K562 (cell line): ENCODE data around the gene ZNF107. TPM values are rescaled to one million over a fixed set of nuclear protein-coding genes. Genes with fewer than 3 reads are reported as not detected.
A peak's percentile ranks its signal among the peaks of the same experiment; 100 is the strongest.

Source experiments
- ATAC-seq: fragments of 200-7000 bp; cut with Tn5 transposase; 3 replicates; pipeline ENCODE4 v1.9.1; 2020; ENCODE audit warnings: moderate library complexity
- BruUV-seq: library from RNA; stranded (reverse); fragments of 400-500 nt; replicated peaks from 2 replicates; lab custom pipeline; 2021; lab: Mats Ljungman, UMichigan
- CTCF ChIA-PET: fragments of 300-600 bp; formaldehyde crosslinking; extraction: SDS; loops from one replicate; lab custom pipeline; 2021; ENCODE audit warnings: low intra/inter-chr PET ratio; lab: Yijun Ruan, JAX
- POLR2A ChIA-PET: fragments of 300-600, 350-650 bp; sonication (Branson Sonifier 250); formaldehyde crosslinking; extraction: SDS; loops from one replicate; lab custom pipeline; 2021; ENCODE audit warnings: antibody characterized with exemption, inconsistent platforms; lab: Yijun Ruan, JAX
- DNase-seq, 4 experiments: peaks; one replicate each; pipeline versions ENCODE4 v3.0.0 to v3.0.0-alpha.2; 2011 to 2018; ENCODE audit warnings: low spot score in 3 of 4, mixed read lengths in 3 of 4; ENCODE audit errors: extremely low read depth in 1 of 4
- FAIRE-seq: peaks from 2 replicates; lab custom pipeline; 2011; peaks lifted over from hg19 to GRCh38; lab: Jason Lieb, UNC
- H2AFZ ChIP-seq: 2 replicates; pipeline ENCODE4 v1.6.0; 2011; ENCODE audit warnings: low read depth, low read length, control low read depth, inconsistent platforms
- H3K27ac ChIP-seq: fragments of 200-600 bp; 3 replicates; pipeline ENCODE4 v1.8.0; 2011; ENCODE audit warnings: low read depth, mild to moderate bottlenecking, control low read depth, inconsistent platforms, low read length, moderate library complexity, mixed read lengths; ENCODE audit errors: extremely low read depth
- H3K27me3 ChIP-seq, 2 experiments: fragments of 300-600 bp in 1 of 2; 2 replicates in 1 of 2; 3 replicates in 1 of 2; pipeline versions ENCODE4 v1.6.0 to v1.8.0; 2011; ENCODE audit warnings: inconsistent platforms in 2 of 2, low read length in 2 of 2, mild to moderate bottlenecking in 1 of 2, mixed read lengths in 1 of 2, moderate library complexity in 1 of 2; ENCODE audit not compliant: control insufficient read depth in 2 of 2, insufficient read depth in 2 of 2
- H3K36me3 ChIP-seq: fragments of 300-600 bp; 3 replicates; pipeline ENCODE4 v1.8.0; 2011; ENCODE audit warnings: mild to moderate bottlenecking, low read length, inconsistent platforms; ENCODE audit not compliant: control insufficient read depth, insufficient read depth
- H3K4me1 ChIP-seq, 2 experiments: fragments of 200-600 bp in 1 of 2; replicated peaks in 1 of 2; 2 replicates in 1 of 2; 3 replicates in 1 of 2; pipeline versions ENCODE4 v1.5.1 to v1.8.0; 2011; ENCODE audit warnings: inconsistent platforms in 2 of 2, low read length in 2 of 2, mild to moderate bottlenecking in 1 of 2, mixed read lengths in 1 of 2, moderate library complexity in 1 of 2; ENCODE audit not compliant: control insufficient read depth in 2 of 2, insufficient read depth in 2 of 2
- H3K4me2 ChIP-seq: 2 replicates; pipeline ENCODE4 v1.6.1; 2011; ENCODE audit warnings: low read length, control low read depth, inconsistent platforms, mixed read lengths; ENCODE audit not compliant: insufficient read depth
- H3K4me3 ChIP-seq: fragments of 200-600 bp; sonication (generic), shearing (Covaris generic); 2 replicates; pipeline ENCODE4 v1.5.1; 2016; ENCODE audit warnings: control low read depth, inconsistent platforms
- H3K79me2 ChIP-seq: fragments of 200-600 bp; 3 replicates; pipeline ENCODE4 v1.8.0; 2011; ENCODE audit warnings: low read length, inconsistent platforms; ENCODE audit not compliant: control insufficient read depth, insufficient read depth
- H3K9ac ChIP-seq, 2 experiments: 2 replicates each; pipeline versions ENCODE4 v1.6.0 to v1.6.1; 2011; ENCODE audit warnings: low read depth in 2 of 2, low read length in 2 of 2, control low read depth in 1 of 2, inconsistent platforms in 1 of 2, mild to moderate bottlenecking in 1 of 2, mixed read lengths in 1 of 2; ENCODE audit not compliant: insufficient read depth in 1 of 2
- H3K9me1 ChIP-seq: one replicate; pipeline ENCODE4 v1.6.0; 2011; ENCODE audit warnings: inconsistent platforms, mild to moderate bottlenecking, low read length, moderate library complexity; ENCODE audit not compliant: control insufficient read depth, insufficient read depth
- H3K9me3 ChIP-seq: replicated peaks from 2 replicates; pipeline ENCODE4 v1.5.1; 2011; ENCODE audit warnings: low read depth, low read length, inconsistent platforms; ENCODE audit not compliant: control insufficient read depth, insufficient read depth
- H4K20me1 ChIP-seq: replicated peaks from 2 replicates; pipeline ENCODE4 v1.6.1; 2011; ENCODE audit warnings: low read length, inconsistent platforms, mixed read lengths; ENCODE audit not compliant: control insufficient read depth, insufficient read depth
- CAMTA2 ChIP-seq: fragments of 250-450 bp; sonication (Bioruptor Pico); conservative IDR thresholded peaks from 2 replicates; pipeline ENCODE4 v1.5.1; 2022
- CLOCK ChIP-seq: fragments of 250-450 bp; sonication (Bioruptor Pico); IDR thresholded peaks from 2 replicates; pipeline ENCODE4 v1.4.0; 2020; ENCODE audit warnings: mild to moderate bottlenecking, moderate library complexity, borderline replicate concordance
- CTCF ChIP-seq, 3 experiments: IDR thresholded peaks in 2 of 3; conservative IDR thresholded peaks in 1 of 3; 2 replicates each; pipeline ENCODE4 v1.5.1; 2011 to 2012; ENCODE audit warnings: low read length in 3 of 3, mild to moderate bottlenecking in 3 of 3, control low read depth in 2 of 3, improper control_type of control experiment in 1 of 3, inconsistent platforms in 1 of 3, low read depth in 1 of 3, mixed read lengths in 1 of 3, moderate library complexity in 1 of 3; ENCODE audit not compliant: insufficient read depth in 2 of 3
- PCBP2 ChIP-seq: fragments of 200-400 bp; formaldehyde crosslinking; IDR thresholded peaks from 2 replicates; pipeline ENCODE4 v1.6.1; 2018; ENCODE audit warnings: low read length, low read depth, mild to moderate bottlenecking, moderate library complexity; ENCODE audit not compliant: poor library complexity, severe bottlenecking
- POU5F1 ChIP-seq: fragments of 150-350 bp; IDR thresholded peaks from 2 replicates; pipeline ENCODE4 v1.6.1; 2014; ENCODE audit warnings: borderline replicate concordance, low read length, low read depth, mild to moderate bottlenecking; ENCODE audit not compliant: partially characterized antibody
- PTTG1 ChIP-seq: fragments of 450-650 bp; IDR thresholded peaks from 2 replicates; pipeline ENCODE4 v1.6.1; 2016; ENCODE audit warnings: low read depth, mild to moderate bottlenecking, missing genetic modification characterization, missing compliant biosample characterization
- RAD21 ChIP-seq, 2 experiments: fragments of 250-450 bp in 1 of 2; fragments of 450-650 bp in 1 of 2; sonication (Bioruptor Pico) in 1 of 2; formaldehyde crosslinking in 1 of 2; IDR thresholded peaks in 1 of 2; conservative IDR thresholded peaks in 1 of 2; 2 replicates each; pipeline versions ENCODE4 v1.4.0 to v1.8.0; 2020 to 2022; ENCODE audit warnings: mild to moderate bottlenecking in 2 of 2, moderate library complexity in 1 of 2
- RREB1 ChIP-seq: fragments of 250-450 bp; sonication (Bioruptor Pico); IDR thresholded peaks from 2 replicates; pipeline ENCODE4 v1.4.0; 2020
- SNIP1 ChIP-seq: fragments of 450-650 bp; IDR thresholded peaks from 2 replicates; pipeline ENCODE4 v1.7.1; 2017; ENCODE audit warnings: low read depth, mild to moderate bottlenecking
- ZKSCAN3 ChIP-seq: fragments of 250-450 bp; sonication (Bioruptor Pico); IDR thresholded peaks from 2 replicates; pipeline ENCODE4 v1.4.0; 2020
- WGBS: fragments of 100-300 bp; shearing (Covaris generic); methylation state at CpG from one replicate; pipeline ENCODE4 v1.1.6; 2016; ENCODE audit warnings: low coverage, mixed read lengths; ENCODE audit not compliant: insufficient coverage; ENCODE audit errors: missing lambda C conversion rate; 5-methylcytosine and 5-hydroxymethylcytosine counted together
- in situ Hi-C: fragments of 300-500 bp; cut with MboI; formaldehyde crosslinking; loops from 4 replicates; pipeline ENCODE4 v1.15.0; 2018; ENCODE audit warnings: inconsistent platforms, mixed read lengths
- intact Hi-C: fragments of 100-400 bp; cut with micrococcal nuclease; formaldehyde crosslinking; loops from 2 replicates; pipeline ENCODE4 v1.14.2; 2022
- polyA plus RNA-seq, 8 experiments: library from polyadenylated mRNA; depleted of rRNA in 4 of 8; stranded (reverse) in 5 of 8; unstranded in 3 of 8; fragments of >200 nt; fragmentation: Nextera tagmentation in 2 of 8; fragmentation: Illumina TruSeq in 1 of 8; extraction: Ambion mirVana in 2 of 8; extraction: Trizol in 1 of 8; gene quantifications; 2 replicates each; pipeline versions ENCODE4 v1.2.1 to v1.2.3, GENCODE V29; 2011 to 2014; ENCODE audit warnings: inconsistent platforms in 1 of 8, missing spikeins in 1 of 8
- total RNA-seq, 7 experiments: library from RNA; depleted of rRNA in 6 of 7; stranded (reverse); fragments of >200 nt in 6 of 7; fragmentation: Illumina TruSeq in 2 of 7; extraction: Trizol in 2 of 7; gene quantifications; 2 replicates each; pipeline versions ENCODE4 v1.2.1 to v1.2.3, GENCODE V29; 2011 to 2021; ENCODE audit warnings: low replicate concordance in 1 of 7

The ZNF107 gene
- total and polyA plus RNA-seq, 9 of the 15 experiments (the other 6 are each of a cell fraction or from before 2014, with no cell fraction given), result 2.4 to 14.2 (median 7.9) TPM

- ChIA-PET POLR2A (interaction anchor here (0.6 kb wide), 1 partner anchor 167 kb away, joined by 3 read pairs; no protein-coding TSS in a partner anchor), CTCF (no interaction called here)
- Histone ChIP-seq H3K79me2 (no peaks in the 10 kb centered on the region), H3K4me1 (no peaks in the 10 kb centered on the region), H3K9ac (no peak overlapping the region), H4K20me1 (no peaks in the 10 kb centered on the region), H2AFZ (no peak overlapping the region), H3K4me3 (no peak overlapping the region), H3K9me3 (no peaks in the 10 kb centered on the region), H3K9me1 (no peaks in the 10 kb centered on the region), H3K27me3 (no peaks in the 10 kb centered on the region), H3K4me2 (no peak overlapping the region), H3K27ac (no peak overlapping the region), H3K36me3 (no peaks in the 10 kb centered on the region)
- intact Hi-C loops (no loop called here), in situ Hi-C loops (no loop called here)
- TF ChIP-seq POU5F1 (no peak), PTTG1 (tag) (no peak), PCBP2 (no peak), CAMTA2 (CRISPR knock-in tag) (no peak), RREB1 (CRISPR knock-in tag) (no peak), CLOCK (CRISPR knock-in tag) (no peak), ZKSCAN3 (CRISPR knock-in tag) (no peak), RAD21 (CRISPR knock-in tag; conservative IDR thresholded peaks at IDR 0.05 in 1 of 2, IDR thresholded peaks at IDR 0.05 in 1 of 2) (0 out of 4 replicates have a peak, but pooled peaks of 1 of the 2 experiments have one; percentile 5), CTCF (IDR thresholded peaks at IDR 0.05 in 2 of 3, conservative IDR thresholded peaks at IDR 0.05 in 1 of 3; ENCODE audit: insufficient read depth in 2 of 3, low read depth in 1 of 3, low read length in 3 of 3) (peak in 2 of 3 experiments; percentile 27 to 40; a peak in 2 of 6 replicates), SNIP1 (no peak)
- 4% methylated on average over 4 of the region's 4 CpGs for WGBS
- FAIRE-seq (no peak), DNase-seq (no peak), ATAC-seq (0 out of 3 replicates have a peak, but pooled peaks have one; percentile 38)
- BruUV-seq, result no TSS peak
Measured at GRCh38 chr7:64651632-64652165, 14.2 kb upstream of the ZNF107 start.
